HG03159 (cell line): ENCODE data around the gene PEX14.

Source experiments
- ATAC-seq: cut with Tn5 transposase; IDR thresholded peaks from one replicate; pipeline ENCODE4 v1.9.1; 2021; ENCODE audit warnings: mild to moderate bottlenecking, moderate library complexity; ENCODE audit not compliant: unreplicated experiment

PEX14 gene

GRCh38 chr1:10642403-10643080 lies 167.8 kb downstream of the PEX14 start:
- ATAC-seq = no peak

GRCh38 chr1:10643607-10644306 lies 169.0 kb downstream of the PEX14 start:
- no peak for ATAC-seq

- no peak for ATAC-seq
Observed at GRCh38 chr1:10644307-10645128, 169.8 kb downstream of the PEX14 start.

DNA sequence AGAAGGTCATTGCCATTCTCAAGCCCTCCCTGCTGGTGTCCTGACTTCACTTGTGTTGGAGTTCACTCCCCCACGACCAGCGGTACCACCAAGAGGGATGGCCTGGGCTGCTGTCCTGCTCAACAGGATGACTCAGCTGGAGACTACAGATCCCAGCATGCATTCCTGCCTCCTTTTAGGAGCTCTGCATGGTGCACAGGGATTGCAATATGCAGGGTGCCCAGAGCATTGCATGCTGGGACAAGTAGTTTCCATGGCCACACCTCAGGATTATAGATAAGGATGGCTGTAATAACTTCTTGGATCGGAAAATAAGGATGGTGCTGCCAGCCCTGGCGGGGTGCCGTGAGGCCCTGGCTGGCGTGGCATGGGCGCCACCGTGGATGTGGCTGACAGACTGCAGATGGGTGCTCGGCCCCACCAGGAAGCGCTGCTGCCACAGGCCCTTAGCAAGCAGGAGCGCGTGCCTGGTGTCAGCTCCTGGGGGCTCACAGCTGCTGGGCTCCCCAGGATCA lies 171.7 kb downstream of the PEX14 start:
- no peak for ATAC-seq

DNA sequence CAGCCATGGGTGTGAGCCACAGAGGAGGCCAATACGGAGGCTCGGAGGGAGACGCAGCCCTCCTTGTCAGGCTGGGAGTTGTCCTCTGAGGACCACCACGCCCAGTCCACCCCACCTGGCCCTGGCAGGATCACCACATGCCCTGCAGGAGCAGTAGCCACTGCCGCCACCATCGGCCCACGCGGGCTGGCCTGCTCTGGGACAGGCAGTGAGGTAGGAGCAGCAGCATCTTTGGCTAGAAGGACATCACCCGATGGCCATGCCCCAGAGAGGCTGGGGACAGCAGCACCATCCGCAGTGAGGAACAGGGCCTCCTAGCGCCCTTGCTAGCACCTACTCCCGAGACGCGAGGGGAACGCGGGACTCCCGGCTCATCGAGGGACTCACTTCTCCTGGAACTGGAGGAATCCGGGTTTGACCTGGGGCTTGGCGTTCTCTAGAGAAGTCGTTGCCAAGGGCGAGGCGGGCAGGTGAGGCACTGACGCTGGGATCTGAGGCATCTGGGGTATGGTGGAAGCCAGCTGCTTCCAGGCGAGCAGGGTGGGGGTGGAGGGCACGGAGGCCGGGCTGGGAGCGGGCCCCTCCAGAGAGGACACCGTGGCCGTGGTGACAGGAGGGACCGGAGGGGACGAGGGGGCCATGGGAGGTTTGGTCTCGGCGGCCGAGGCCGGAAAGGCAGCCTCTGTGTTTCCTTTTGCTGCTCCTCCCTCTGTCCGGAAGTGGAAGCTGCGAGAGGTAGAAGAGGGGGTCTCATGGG lies 172.8 kb downstream of the PEX14 start:
- no peak for ATAC-seq

DNA sequence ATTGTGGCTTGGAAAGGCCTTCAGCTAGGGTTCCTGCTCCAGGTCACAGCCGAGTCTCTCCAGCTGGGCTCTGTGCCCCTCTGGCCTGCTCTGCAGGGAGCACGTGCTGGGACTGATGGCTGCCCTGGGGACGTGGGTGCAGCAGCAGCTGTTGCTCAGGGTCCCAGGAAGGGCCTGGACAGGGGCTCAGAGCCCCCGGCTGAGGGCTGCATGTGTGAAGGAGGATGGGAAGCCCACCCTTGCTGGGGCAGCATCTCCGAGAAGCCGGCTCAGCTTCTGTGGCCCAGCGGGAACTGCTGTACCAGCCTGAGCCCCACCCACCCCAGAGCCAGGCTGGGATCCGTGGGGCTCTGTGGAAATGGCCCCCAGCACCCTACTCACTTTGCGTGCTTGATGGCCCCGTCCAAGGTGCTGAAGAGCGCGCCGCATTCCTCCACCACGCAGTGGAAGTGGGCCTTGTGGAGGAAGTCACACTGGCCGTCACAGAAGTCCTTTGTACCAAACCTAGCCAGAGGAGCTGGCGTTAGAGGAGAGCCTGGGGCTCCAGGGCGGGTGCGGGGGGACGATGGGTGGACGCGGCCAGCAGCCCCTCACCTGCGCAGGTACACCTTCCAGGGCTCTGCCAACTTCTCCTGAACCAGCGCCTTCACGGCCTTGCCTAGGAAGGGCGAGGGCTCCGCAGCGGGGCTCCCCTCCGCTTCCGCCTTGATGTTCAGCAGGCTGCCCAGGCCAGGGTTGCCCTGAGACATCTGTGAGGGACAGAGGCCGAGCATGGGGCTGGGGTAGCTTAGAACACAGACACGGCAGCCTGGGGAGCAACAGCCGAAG lies 174.2 kb downstream of the PEX14 start:
- ATAC-seq = no peak

- no peak for ATAC-seq
Observed at GRCh38 chr1:10649517-10650201, 174.9 kb downstream of the PEX14 start.

DNA sequence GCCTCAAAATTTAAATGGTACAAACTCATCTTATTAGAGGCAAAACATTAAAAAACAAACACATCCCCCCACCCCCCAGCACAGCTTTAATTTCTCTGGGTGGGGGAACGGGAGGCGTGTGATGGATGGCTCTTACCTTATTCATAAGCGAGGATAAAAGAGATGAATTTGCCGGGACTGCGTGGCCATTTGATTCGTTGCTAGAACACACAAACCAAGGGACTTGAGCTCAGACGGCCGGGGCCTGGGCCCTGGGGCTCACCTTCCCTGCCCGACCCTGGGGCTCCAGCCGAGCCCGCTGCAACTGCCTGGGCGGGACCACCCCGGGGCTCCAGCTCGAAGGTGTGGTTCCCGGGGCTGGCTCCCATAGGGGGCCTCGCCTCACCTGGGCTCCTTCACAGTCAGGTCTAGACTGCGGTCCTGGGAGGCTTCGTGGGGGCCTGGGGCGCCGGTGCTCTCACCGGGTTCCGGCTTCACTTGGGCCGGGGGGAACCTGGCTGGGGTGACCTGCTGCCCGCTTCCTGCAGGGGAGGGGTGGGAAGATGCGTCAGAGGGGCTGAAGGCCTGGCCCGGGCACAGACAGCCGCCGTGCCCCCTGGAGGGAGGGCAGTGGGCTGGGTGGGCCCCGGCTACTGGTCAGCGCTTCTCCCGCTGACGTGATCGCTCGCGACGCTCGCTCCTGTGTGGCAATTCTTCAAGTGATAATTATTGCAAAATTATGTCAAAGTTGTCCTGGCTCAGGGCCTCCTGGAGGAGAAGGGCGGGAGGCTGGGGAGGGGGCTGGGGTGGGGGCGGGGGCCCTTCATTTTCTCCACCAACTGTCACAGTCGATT lies 176.0 kb downstream of the PEX14 start:
- no peak for ATAC-seq

DNA sequence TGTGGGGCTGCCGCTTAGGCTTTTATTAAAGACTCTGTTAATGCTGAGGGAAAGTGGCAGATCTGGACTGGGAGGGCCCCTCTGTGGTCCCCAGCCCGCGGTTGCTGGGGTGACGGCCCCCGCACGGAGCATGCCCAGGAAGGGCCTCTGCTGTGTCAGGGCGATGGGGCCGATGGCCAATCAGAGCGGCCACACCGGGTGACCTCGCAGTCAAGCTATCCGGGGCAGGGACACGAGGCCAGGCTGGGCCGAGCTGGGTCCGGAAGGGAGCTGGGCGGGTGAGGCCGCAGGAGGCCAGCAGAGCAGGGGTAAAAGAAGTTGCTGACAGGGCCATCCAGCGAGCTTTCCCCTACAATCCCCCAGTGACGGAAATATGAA lies 176.6 kb downstream of the PEX14 start:
- ATAC-seq = no peak

DNA sequence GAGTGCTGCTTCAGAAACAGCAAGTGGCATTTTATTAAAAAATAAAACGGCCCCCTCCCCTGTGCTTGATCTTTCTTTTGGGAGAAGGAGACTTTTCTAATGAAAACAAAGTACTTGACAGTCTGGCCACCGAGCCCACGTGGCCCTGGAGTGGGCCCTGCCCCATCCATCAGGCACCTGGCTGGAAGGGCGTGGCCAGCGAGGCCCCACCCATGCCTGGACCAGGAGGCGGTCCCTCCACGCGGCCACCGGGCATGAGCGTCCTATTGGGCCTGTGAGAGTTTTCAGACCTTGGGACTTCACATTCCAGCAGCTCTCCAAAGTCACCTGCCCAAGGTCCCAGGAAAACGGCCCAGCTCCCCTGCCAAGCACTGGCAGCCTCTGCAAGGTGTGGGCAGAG lies 177.0 kb downstream of the PEX14 start:
- ATAC-seq = no peak

DNA sequence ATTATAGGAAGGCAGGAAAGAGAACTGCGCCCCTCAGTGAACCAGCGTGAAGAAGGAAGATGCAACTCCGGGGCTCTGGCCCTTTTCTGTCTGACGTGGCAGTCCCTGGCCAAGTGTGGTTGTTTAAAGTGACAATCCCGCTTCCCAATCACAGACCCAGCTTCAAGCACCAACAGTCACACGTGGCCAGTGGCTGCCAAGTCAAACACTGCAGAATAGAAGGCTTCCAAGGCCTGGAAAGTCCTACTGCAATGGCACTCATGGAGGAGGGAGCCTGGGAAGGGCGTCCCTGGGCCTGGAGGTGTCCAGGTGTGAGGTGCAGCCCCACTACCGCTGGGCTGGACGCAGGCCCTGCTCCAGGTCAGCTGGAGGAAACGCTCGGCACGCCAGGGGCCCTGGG lies 177.9 kb downstream of the PEX14 start:
- ATAC-seq = no peak

DNA sequence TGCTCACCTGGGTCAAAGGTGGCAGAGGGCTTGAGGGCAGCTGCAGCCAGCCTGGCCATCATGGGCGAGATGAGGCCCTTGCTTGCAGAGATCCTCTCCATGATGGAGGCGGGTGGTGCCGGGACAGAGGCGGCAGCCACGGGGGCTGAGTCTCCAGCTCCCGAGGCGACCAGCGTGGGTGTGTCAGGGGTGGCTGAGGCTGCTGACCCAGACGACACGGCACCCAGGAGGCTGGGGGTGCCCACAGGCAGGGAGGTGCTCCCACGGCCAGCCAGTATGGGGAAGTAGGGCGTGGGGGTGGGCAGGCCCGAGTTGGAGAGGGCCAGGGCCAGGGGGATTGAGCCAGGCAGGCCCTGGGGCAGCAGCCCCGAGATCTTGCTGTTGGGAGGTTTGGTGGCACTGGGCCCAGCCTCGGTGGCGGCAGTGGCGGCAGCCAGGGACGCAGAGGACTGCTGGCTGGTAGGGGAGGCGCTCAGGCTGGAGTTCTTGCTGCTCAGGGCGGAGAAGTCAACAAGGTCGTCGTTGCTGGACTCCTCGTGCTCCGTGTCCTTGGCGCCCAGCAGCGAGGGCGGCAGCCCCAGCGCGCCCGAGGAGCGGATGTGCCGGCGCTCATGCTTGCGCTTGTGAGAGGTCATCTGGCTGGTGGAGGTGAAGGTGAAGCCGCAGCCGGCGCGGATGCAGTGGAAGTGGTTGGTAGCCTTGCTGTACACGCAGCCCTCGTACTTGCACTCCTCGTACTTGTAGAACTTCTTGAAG lies 178.8 kb downstream of the PEX14 start:
- no peak for ATAC-seq

- no peak for ATAC-seq
Observed at GRCh38 chr1:10655002-10655401, 180.3 kb downstream of the PEX14 start.

DNA sequence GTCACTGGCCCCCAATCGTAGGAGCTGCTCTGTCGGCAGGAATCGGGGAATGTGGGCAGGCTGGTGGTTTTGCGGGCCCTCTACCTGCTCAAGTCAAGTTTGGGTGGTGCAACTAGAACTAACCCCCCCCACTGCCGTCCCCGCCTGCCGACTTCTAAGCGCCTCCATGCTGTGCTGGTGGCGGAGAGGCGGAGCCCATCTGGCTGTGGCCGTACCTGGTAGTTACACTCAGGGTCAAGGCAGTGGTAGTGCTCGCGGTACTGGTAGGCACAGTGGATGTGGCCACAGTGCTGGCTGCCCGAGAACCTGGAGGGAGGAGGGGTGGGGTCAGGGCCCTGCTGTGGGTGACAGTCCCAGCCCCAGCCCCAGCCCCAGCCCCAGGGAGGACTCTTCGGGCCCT lies 181.7 kb downstream of the PEX14 start:
- ATAC-seq = no peak

DNA sequence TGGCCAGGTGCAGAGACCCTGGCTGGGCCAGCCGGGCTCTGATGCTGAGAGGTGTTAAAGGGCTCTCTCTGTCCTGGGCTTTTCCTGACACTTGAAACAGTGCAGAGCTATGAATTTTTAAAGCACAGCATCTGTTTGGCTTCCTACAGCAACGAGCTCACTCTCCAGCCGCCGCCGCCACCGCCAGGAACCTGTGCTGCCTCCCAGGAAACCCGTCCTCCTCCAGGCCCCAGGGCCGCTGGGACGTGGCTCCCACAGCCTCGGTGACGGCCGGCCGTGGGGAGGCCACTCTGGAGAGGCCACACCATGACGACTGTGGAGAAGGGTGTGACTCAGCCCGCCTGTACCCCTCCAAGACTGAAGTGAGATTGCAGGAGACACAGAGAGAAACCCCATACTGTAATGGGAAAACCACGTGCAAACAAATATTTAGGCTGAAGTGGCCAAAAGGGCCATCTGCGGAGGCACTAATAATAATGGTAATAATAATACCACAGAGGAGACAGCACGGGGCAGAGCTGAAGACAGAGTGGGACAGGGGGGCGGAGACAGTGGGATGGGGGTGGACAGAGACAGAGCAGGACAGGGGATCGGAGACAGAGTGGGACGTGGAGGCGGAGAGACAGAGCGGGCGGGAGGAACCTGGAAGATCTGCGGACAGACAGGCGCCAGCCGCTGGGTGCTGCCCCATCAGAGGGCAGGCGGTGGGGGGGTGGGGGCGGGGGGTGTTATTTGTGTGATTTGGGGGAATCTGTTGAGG lies 182.5 kb downstream of the PEX14 start:
- ATAC-seq = no peak

DNA sequence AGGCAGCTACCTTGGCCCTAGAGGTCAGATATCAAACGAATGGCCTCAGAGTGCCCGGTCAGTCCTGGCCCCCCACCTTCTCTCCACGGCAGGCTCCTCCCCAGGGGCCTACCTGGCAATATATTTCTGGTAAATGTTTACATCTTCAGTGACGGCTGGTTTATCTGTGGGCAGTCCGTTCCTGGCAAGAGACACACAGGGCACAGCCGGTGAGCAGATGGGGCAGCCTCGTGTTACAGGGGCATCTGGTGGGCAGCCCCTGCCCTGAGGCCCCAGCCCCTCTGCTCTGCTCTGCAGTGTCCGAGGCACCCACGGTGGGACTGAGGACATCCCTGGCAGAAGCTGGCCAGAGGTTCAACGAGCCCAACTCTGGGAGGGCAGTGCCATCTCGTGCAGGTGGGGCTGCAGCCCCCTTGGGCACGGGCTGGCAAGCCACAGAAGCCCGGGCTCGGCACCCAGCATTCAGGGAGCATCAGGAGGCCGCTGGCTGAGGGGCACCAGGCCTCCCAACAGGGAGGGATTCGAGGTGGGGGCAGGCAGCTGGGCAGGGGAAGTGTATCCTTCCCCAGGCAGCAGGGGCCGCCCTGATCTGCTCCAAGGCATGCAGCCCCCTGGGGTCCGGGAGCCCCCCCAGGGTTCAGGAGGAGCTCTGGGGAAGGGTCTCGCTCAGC lies 183.8 kb downstream of the PEX14 start:
- no peak for ATAC-seq

DNA sequence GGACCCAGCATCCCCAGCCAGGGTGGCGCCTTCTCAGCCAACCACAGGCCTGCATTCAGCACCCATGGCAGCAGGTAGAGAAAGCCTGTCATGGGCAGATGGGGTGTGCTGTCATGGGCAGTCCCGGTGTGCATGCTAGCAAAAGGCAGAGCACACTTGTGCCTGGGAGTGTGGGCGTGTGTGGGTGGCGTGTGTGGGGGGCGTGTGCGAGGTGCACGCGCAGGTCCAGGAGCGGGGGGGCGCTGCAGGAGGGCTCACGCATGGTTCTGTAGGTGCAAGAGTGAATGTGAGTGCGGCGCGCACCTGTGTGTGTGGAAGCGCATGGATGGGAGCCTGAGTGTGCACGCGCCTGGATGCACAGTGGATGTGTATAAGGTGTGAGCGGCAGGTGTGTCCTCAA lies 184.5 kb downstream of the PEX14 start:
- no peak for ATAC-seq
